Endothelial cell of umbilical vein (primary cell): ENCODE results near the gene ITSN1.

Source experiments
- EZH2 ChIP-seq: IDR thresholded peaks from 2 replicates; pipeline ENCODE4 v1.6.1; 2012; ENCODE audit warnings: borderline replicate concordance, low read depth, mild to moderate bottlenecking, moderate library complexity, low read length, inconsistent platforms; ENCODE audit not compliant: severe bottlenecking
- MYC ChIP-seq: IDR thresholded peaks from one replicate; pipeline ENCODE4 v1.6.1; 2011; ENCODE audit warnings: mild to moderate bottlenecking, low read depth, low read length
- POLR2A ChIP-seq: IDR thresholded peaks from 2 replicates; pipeline ENCODE4 v1.6.1; 2012; ENCODE audit warnings: low read depth, mild to moderate bottlenecking, control low read depth, low read length
- POLR2AphosphoS5 ChIP-seq: IDR thresholded peaks from 2 replicates; pipeline ENCODE4 v1.6.1; 2012; ENCODE audit warnings: low read depth, mild to moderate bottlenecking, control low read depth, low read length, moderate library complexity; ENCODE audit not compliant: insufficient read depth
- TF ChIP-seq, protein P1 (sequence below), 2 donors: IDR thresholded peaks; 1 replicate in 1 of 2; 2 replicates in 1 of 2; pipeline ENCODE4 v1.5.1; 2011; ENCODE audit warnings: low read length in 2 of 2, mild to moderate bottlenecking in 2 of 2, moderate library complexity in 2 of 2, control low read depth in 1 of 2, inconsistent platforms in 1 of 2, low read depth in 1 of 2; ENCODE audit not compliant: insufficient read depth in 1 of 2; ENCODE audit errors: extremely low read depth in 1 of 2

DNA sequence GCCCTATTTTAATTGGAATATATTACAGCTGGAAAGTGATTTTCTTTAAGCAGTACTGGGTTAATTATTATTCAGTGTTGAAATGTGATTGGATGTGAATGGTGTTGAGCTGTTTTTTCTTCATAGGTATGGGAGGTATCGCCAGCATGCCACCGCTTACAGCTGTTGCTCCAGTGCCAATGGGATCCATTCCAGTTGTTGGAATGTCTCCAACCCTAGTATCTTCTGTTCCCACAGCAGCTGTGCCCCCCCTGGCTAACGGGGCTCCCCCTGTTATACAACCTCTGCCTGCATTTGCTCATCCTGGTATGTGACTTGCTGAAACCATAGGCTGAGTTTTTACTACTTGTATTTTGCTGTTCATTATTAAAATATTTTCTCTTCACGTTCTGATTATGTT, 107.7 kb downstream of the ITSN1 start:
- TF ChIP-seq EZH2 = no peak
- no peak for TF ChIP-seq POLR2AphosphoS5
- TF ChIP-seq POLR2A = no peak
- TF ChIP-seq, protein P1, sequence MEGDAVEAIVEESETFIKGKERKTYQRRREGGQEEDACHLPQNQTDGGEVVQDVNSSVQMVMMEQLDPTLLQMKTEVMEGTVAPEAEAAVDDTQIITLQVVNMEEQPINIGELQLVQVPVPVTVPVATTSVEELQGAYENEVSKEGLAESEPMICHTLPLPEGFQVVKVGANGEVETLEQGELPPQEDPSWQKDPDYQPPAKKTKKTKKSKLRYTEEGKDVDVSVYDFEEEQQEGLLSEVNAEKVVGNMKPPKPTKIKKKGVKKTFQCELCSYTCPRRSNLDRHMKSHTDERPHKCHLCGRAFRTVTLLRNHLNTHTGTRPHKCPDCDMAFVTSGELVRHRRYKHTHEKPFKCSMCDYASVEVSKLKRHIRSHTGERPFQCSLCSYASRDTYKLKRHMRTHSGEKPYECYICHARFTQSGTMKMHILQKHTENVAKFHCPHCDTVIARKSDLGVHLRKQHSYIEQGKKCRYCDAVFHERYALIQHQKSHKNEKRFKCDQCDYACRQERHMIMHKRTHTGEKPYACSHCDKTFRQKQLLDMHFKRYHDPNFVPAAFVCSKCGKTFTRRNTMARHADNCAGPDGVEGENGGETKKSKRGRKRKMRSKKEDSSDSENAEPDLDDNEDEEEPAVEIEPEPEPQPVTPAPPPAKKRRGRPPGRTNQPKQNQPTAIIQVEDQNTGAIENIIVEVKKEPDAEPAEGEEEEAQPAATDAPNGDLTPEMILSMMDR (IDR thresholded peaks at IDR 0.05; ENCODE audit: extremely low read depth in 1 of 2, insufficient read depth in 1 of 2, low read depth in 1 of 2, low read length in 2 of 2) = no peak
- TF ChIP-seq MYC = no peak
